ENCODE measurements around the gene TMEM242. TPM values are rescaled to one million over a fixed set of nuclear protein-coding genes. Genes with fewer than 3 reads are reported as not detected.

Gene TMEM242
- total RNA-seq, 1 donor from 2014 or later = 9.6 TPM

DNA sequence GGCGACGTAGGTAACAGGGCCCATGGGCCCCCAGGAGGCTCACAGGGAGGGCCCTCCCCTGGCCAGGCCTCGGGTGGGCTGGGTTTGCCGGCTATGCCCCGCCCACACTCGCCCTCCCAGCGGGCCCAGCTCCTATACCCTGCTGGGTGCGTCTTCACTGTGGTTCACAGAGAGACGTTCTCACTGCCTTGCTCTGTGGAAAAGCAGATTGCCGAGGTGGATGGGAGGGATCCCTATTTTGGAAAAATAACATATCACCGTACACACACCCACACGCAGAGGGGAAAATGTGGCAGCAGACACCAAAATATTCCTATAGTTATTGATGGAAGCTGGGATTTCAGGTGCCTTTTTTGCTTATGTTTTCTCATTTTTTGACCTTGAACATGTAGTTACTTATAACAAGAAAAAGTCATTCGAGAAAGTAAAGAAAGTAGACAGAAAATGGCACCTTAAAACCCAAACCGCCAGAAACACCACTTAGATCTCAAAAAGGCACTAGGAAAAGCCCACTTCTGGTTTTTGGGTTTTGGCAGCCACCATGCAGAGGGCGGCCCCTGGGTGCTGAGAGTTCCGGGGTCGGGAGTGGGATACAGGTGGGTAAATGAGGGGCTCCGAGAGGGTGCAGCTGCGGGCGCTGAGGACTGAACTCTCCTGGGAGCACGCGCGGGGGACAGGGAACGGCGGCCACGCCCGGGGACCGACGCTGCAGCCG lies 49.4 kb downstream of the TMEM242 start:
- no peak for DNase-seq (ENCODE audit: low read depth)

DNA sequence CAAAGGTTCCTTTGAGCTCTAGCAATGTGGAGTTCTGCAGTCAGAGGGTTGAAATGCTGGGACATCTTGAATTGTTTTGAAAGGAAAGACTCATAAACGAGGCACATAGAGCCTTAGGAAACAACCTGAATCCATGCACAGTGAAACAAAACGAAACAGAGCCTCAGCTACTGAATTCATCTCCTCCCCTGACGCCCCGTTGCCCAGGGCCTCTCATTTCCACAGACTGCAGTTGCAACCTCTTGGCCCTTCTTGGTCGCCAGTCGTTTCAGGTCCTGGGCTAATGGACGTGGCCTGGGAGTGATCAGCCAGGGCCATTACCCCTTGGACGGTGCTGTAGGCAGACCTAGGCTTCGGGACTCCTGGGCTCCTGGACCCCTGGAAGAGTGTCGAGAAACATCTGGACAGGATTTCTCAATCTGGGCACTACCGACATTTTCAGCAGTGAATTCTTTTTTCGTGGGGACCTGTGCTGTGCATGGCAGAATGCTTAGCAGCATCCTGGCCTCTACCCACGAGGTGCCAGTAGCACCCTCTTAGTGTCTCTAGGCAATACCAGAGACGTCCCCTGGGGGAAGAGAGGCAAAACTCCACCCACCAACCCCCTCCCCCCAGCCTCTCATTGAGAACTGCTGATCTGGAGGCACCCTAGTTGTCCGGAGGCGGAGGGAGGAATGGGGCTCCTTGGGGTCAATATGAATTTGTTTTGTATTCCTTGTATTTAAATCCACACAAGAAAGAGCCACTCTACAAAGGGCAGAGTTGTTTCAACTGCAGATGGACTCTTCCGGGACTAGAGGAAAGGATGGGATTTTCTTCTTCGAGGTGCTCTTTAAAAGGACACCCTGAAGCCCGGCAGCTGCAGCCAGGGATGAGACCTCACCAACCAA lies 50.2 kb downstream of the TMEM242 start:
- Histone ChIP-seq H3K27me3 (ENCODE audit: control insufficient read depth, insufficient read depth, low read length) (no peaks in the 10 kb centered on the region), H3K36me3 (ENCODE audit: control insufficient read depth, insufficient read depth, low read length) (no peaks in the 10 kb centered on the region), H3K4me3 (ENCODE audit: low read depth, low read length) (no peak overlapping the region)
- TF ChIP-seq, protein P1, sequence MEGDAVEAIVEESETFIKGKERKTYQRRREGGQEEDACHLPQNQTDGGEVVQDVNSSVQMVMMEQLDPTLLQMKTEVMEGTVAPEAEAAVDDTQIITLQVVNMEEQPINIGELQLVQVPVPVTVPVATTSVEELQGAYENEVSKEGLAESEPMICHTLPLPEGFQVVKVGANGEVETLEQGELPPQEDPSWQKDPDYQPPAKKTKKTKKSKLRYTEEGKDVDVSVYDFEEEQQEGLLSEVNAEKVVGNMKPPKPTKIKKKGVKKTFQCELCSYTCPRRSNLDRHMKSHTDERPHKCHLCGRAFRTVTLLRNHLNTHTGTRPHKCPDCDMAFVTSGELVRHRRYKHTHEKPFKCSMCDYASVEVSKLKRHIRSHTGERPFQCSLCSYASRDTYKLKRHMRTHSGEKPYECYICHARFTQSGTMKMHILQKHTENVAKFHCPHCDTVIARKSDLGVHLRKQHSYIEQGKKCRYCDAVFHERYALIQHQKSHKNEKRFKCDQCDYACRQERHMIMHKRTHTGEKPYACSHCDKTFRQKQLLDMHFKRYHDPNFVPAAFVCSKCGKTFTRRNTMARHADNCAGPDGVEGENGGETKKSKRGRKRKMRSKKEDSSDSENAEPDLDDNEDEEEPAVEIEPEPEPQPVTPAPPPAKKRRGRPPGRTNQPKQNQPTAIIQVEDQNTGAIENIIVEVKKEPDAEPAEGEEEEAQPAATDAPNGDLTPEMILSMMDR (IDR thresholded peaks at IDR 0.05; ENCODE audit: insufficient read depth, low read length, poor library complexity, severe bottlenecking) = no peak
- no peak for DNase-seq (ENCODE audit: low read depth)

More for the DNA sequence above, 49.4 kb downstream of the TMEM242 start:
- TF ChIP-seq, protein P1 (IDR thresholded peaks at IDR 0.05; ENCODE audit: insufficient read depth, low read length, poor library complexity, severe bottlenecking) = no peak
- Histone ChIP-seq H3K36me3 (ENCODE audit: control insufficient read depth, insufficient read depth, low read length) (no peaks in the 10 kb centered on the region), H3K27me3 (ENCODE audit: control insufficient read depth, insufficient read depth, low read length) (no peaks in the 10 kb centered on the region), H3K4me3 (ENCODE audit: low read depth, low read length) (peak overlapping the region; percentile 53)

DNA sequence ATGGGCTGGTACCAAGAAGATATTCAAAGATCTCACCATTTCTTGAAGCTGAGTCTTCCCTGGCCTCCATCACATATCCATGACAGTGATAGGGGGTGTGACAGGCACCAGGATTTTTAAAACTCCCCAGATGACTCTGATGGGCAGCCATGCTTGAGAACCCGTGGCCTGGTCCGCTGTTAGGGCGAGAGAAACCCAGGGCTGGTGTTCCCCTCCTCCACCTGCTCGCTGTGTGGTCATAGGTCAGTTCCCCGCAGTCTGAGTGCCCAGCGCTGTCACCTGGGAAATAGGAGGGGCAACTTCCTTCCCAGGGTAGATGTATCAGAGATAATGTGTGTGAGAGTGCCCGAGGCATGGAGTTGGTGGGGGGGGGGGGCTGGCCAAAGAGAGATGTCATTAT lies 50.9 kb downstream of the TMEM242 start:
- no peak for DNase-seq (ENCODE audit: low read depth)
- TF ChIP-seq, protein P1 (IDR thresholded peaks at IDR 0.05; ENCODE audit: insufficient read depth, low read length, poor library complexity, severe bottlenecking) = no peak
- H3K36me3 ChIP-seq (ENCODE audit: control insufficient read depth, insufficient read depth, low read length) = no peaks in the 10 kb centered on the region
- H3K4me3 ChIP-seq (ENCODE audit: low read depth, low read length) = no peak overlapping the region
- H3K27me3 ChIP-seq (ENCODE audit: control insufficient read depth, insufficient read depth, low read length) = no peaks in the 10 kb centered on the region

DNA sequence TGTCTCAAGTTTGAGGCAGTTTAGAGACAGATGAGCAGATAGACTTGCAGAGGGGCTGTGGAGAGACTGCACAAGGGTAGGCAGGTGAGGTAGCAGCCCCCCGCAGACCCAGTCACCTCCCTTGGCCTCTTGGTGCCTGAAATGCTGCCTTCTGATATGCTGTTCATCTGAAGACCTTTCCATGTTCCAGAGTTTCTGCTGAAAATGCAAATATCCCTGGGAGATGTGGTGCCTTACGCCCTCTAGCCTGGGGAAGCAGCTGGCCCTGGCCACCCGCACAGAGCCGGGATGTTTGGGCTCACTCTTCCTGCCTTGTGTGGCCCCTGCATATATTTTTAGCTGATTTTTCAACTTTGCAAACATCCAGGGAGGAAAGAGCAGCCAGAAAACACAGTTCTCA lies 51.4 kb downstream of the TMEM242 start:
- TF ChIP-seq, protein P1 (IDR thresholded peaks at IDR 0.05; ENCODE audit: insufficient read depth, low read length, poor library complexity, severe bottlenecking) = no peak
- H3K4me3 ChIP-seq (ENCODE audit: low read depth, low read length) = no peak overlapping the region
- no peak for DNase-seq (ENCODE audit: low read depth)
- H3K27me3 ChIP-seq (ENCODE audit: control insufficient read depth, insufficient read depth, low read length) = no peaks in the 10 kb centered on the region
- H3K36me3 ChIP-seq (ENCODE audit: control insufficient read depth, insufficient read depth, low read length) = no peaks in the 10 kb centered on the region

DNA sequence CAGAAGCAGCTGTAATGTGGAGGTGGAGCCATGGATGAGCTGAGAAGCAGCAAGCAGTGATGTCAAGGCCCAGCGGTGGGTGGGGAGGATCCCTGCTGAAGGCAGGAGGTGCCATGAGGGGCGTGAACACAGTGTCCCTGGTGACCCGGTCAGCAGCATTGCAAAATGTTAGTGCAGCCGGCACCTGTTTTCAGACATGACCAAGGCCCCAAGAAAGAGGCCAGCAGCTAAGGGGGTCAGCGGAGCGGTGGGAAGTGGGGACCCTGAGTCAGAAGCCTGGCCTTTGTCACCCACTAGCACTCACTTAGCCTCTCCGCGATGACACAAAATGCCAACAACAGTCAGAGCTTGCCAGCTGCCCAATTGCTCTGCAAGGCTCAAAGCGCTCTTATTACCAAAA lies 51.9 kb downstream of the TMEM242 start:
- TF ChIP-seq, protein P1 (IDR thresholded peaks at IDR 0.05; ENCODE audit: insufficient read depth, low read length, poor library complexity, severe bottlenecking) = no peak
- no peak for DNase-seq (ENCODE audit: low read depth)
- Histone ChIP-seq H3K4me3 (ENCODE audit: low read depth, low read length) (no peak overlapping the region), H3K36me3 (ENCODE audit: control insufficient read depth, insufficient read depth, low read length) (no peaks in the 10 kb centered on the region), H3K27me3 (ENCODE audit: control insufficient read depth, insufficient read depth, low read length) (no peaks in the 10 kb centered on the region)
